Naive B cell (primary cell): ENCODE results near the gene FAM162B. TPM values are rescaled to one million over a fixed set of nuclear protein-coding genes. Genes with fewer than 3 reads are reported as not detected.

Experiments used
- polyA plus RNA-seq, 6 donors: library from polyadenylated mRNA; unstranded; fragments of 300-500 nt; fragmentation: Illumina TruSeq; gene quantifications; one replicate each; pipeline ENCODE4 v1.2.3, GENCODE V29; 2021; ENCODE audit warnings: low read depth in 6 of 6

The FAM162B gene
- polyA plus RNA-seq, 6 donors from 2014 or later: not detected

Other genes starting within 250 kb of the FAM162B start
- gene TRAPPC3L, start 220.0 kb downstream of the FAM162B start, polyA plus RNA-seq: under 1 TPM in 3 of 6 donors, not detected in 3; 0.24 to 0.84 (median 0.38) TPM
- gene CALHM4, start 212.0 kb downstream of the FAM162B start, polyA plus RNA-seq: under 1 TPM in 1 of 6 donors, not detected in 5; 0.32 TPM
- 10 to 100 TPM; 39.7 to 61.6 (median 49.7) TPM for gene RWDD1, start 194.2 kb downstream of the FAM162B start, polyA plus RNA-seq
- gene RSPH4A, start 149.2 kb downstream of the FAM162B start, polyA plus RNA-seq: under 1 TPM in 2 of 6 donors, not detected in 4; 0.13 to 0.25 TPM
- 1 to 10 TPM; 5.8 to 9.2 (median 6.7) TPM for gene ZUP1, start 97.0 kb downstream of the FAM162B start, polyA plus RNA-seq
- 10 to 100 TPM; 15.7 to 20.6 (median 17.4) TPM for gene KPNA5, start 84.5 kb downstream of the FAM162B start, polyA plus RNA-seq
- gene GPRC6A, start 63.4 kb upstream of the FAM162B start, polyA plus RNA-seq: not detected
- not detected for gene RFX6, start 111.5 kb upstream of the FAM162B start, polyA plus RNA-seq